SK-N-SH (cell line): ENCODE measurements around the gene RGS7. TPM values are rescaled to one million over a fixed set of nuclear protein-coding genes. Genes with fewer than 3 reads are reported as not detected.

Experiments
- CTCF ChIA-PET: fragments of 300-600, 350-600 bp; formaldehyde crosslinking; extraction: SDS; loops from one replicate; lab custom pipeline; 2021; lab: Yijun Ruan, JAX
- POLR2A ChIA-PET: fragments of 350-600 bp; sonication (Branson Sonifier 250); formaldehyde crosslinking; extraction: SDS; loops from one replicate; lab custom pipeline; 2020; ENCODE audit warnings: antibody characterized with exemption, inconsistent platforms; lab: Yijun Ruan, JAX
- DNase-seq: peaks from one replicate; pipeline ENCODE4 v3.0.0; 2012
- H2AFZ ChIP-seq: fragments of 200-600 bp; sonication (generic); 2 replicates; pipeline ENCODE4 v1.8.1; 2016; ENCODE audit warnings: antibody characterized with exemption, mild to moderate bottlenecking, low read depth
- H3F3A ChIP-seq: fragments of 200-600 bp; sonication (generic); replicated peaks from 2 replicates; pipeline ENCODE3; 2016; ENCODE audit warnings: antibody characterized with exemption, mild to moderate bottlenecking; ENCODE audit not compliant: insufficient read depth
- H3K27ac ChIP-seq, 2 experiments: fragments of 200-500 bp in 1 of 2; fragments of 200-600 bp in 1 of 2; sonication (Bioruptor generic) in 1 of 2; sonication (generic), shearing (Covaris generic) in 1 of 2; 2 replicates each; pipeline versions ENCODE4 v1.5.1 to v1.6.1; 2014 to 2016; ENCODE audit warnings: low read depth in 2 of 2, inconsistent platforms in 1 of 2, low read length in 1 of 2, mild to moderate bottlenecking in 1 of 2, mixed read lengths in 1 of 2
- H3K27me3 ChIP-seq: fragments of 200-600 bp; sonication (generic), shearing (Covaris generic); 2 replicates; pipeline ENCODE4 v1.6.1; 2016; ENCODE audit warnings: mixed run types; ENCODE audit not compliant: insufficient read depth
- H3K36me3 ChIP-seq, 2 experiments: fragments of 200-500 bp in 1 of 2; fragments of 200-600 bp in 1 of 2; sonication (Bioruptor generic) in 1 of 2; sonication (generic) in 1 of 2; replicated peaks in 1 of 2; 2 replicates each; pipeline versions ENCODE3 to v1.5.1; 2014 to 2016; ENCODE audit warnings: low read length in 1 of 2, mild to moderate bottlenecking in 1 of 2; ENCODE audit not compliant: insufficient read depth in 2 of 2, control insufficient read depth in 1 of 2
- H3K4me1 ChIP-seq, 2 experiments: fragments of 200-500 bp in 1 of 2; fragments of 200-600 bp in 1 of 2; sonication (Bioruptor generic) in 1 of 2; sonication (generic), shearing (Covaris generic) in 1 of 2; 2 replicates each; pipeline versions ENCODE4 v1.5.1 to v1.6.1; 2014 to 2016; ENCODE audit warnings: low read depth in 1 of 2, low read length in 1 of 2, mixed run types in 1 of 2; ENCODE audit not compliant: insufficient read depth in 2 of 2, control insufficient read depth in 1 of 2
- H3K4me2 ChIP-seq: fragments of 200-600 bp; sonication (generic), shearing (Covaris generic); 2 replicates; pipeline ENCODE4 v1.6.1; 2017; ENCODE audit warnings: mixed run types
- H3K4me3 ChIP-seq, 2 experiments: fragments of 200-500 bp in 1 of 2; fragments of 200-600 bp in 1 of 2; sonication (Bioruptor generic) in 1 of 2; sonication (generic), shearing (Covaris generic) in 1 of 2; 2 replicates each; pipeline versions ENCODE4 v1.5.1 to v1.8.1; 2014 to 2016; ENCODE audit warnings: low read depth in 2 of 2, inconsistent platforms in 1 of 2, low read length in 1 of 2, mild to moderate bottlenecking in 1 of 2, mixed read lengths in 1 of 2, moderate library complexity in 1 of 2
- H3K79me2 ChIP-seq: fragments of 200-600 bp; sonication (generic); 2 replicates; pipeline ENCODE4 v1.8.1; 2017; ENCODE audit warnings: mild to moderate bottlenecking; ENCODE audit not compliant: insufficient read depth
- H3K9ac ChIP-seq: fragments of 200-600 bp; sonication (generic); 2 replicates; pipeline ENCODE4 v1.6.1; 2017; ENCODE audit warnings: mixed run types
- H3K9me2 ChIP-seq: fragments of 200-600 bp; sonication (generic); 2 replicates; pipeline ENCODE4 v1.6.1; 2017; ENCODE audit warnings: mixed run types
- H3K9me3 ChIP-seq: fragments of 200-600 bp; sonication (generic); 2 replicates; pipeline ENCODE4 v1.6.1; 2017; ENCODE audit warnings: mixed run types, mild to moderate bottlenecking, moderate library complexity
- H4K20me1 ChIP-seq: fragments of 200-600 bp; sonication (generic); 2 replicates; pipeline ENCODE4 v1.6.1; 2017; ENCODE audit warnings: mild to moderate bottlenecking, mixed run types; ENCODE audit not compliant: insufficient read depth
- ELF1 ChIP-seq: IDR thresholded peaks from 2 replicates; pipeline ENCODE4 v1.4.0; 2012
- EZH2phosphoT487 ChIP-seq: fragments of 200-600 bp; sonication (generic); IDR thresholded peaks from 2 replicates; pipeline ENCODE4 v1.6.1; 2017; ENCODE audit warnings: low read depth, mixed run types, mild to moderate bottlenecking, antibody characterized with exemption, moderate library complexity, borderline replicate concordance
- FOXJ3 ChIP-seq: sonication (generic); formaldehyde crosslinking; IDR thresholded peaks from 2 replicates; pipeline ENCODE4 v1.5.1; 2020; ENCODE audit warnings: mild to moderate bottlenecking, missing genetic modification reagents
- FOXM1 ChIP-seq: IDR thresholded peaks from 2 replicates; pipeline ENCODE4 v1.4.0; 2012; ENCODE audit warnings: low read depth, mild to moderate bottlenecking
- GATA2 ChIP-seq: sonication (generic); formaldehyde crosslinking; IDR thresholded peaks from 2 replicates; pipeline ENCODE4 v1.5.0; 2020; ENCODE audit warnings: mild to moderate bottlenecking, missing genetic modification reagents
- JUND ChIP-seq: IDR thresholded peaks from 2 replicates; pipeline ENCODE4 v1.4.0; 2012
- MEF2A ChIP-seq: IDR thresholded peaks from 2 replicates; pipeline ENCODE4 v1.4.0; 2012; ENCODE audit warnings: low read depth, borderline replicate concordance
- NFIC ChIP-seq: IDR thresholded peaks from 2 replicates; pipeline ENCODE4 v1.4.0; 2012; ENCODE audit warnings: borderline replicate concordance
- POLR2AphosphoS5 ChIP-seq: IDR thresholded peaks from 2 replicates; pipeline ENCODE4 v1.6.1; 2012; ENCODE audit warnings: low read depth, low read length
- RAD21 ChIP-seq: IDR thresholded peaks from 2 replicates; pipeline ENCODE4 v1.6.1; 2012; ENCODE audit warnings: mild to moderate bottlenecking, low read length
- RCOR1 ChIP-seq: fragments of 150-350 bp; IDR thresholded peaks from 2 replicates; pipeline ENCODE4 v1.6.1; 2017; ENCODE audit warnings: antibody characterized with exemption, low read length
- RXRA ChIP-seq: IDR thresholded peaks from 2 replicates; pipeline ENCODE4 v1.4.0; 2012; ENCODE audit warnings: low read depth, mild to moderate bottlenecking, borderline replicate concordance
- YY1 ChIP-seq: IDR thresholded peaks from 2 replicates; pipeline ENCODE4 v1.4.0; 2012; ENCODE audit warnings: low read depth, mild to moderate bottlenecking
- WGBS: methylation state at CpG from one replicate; pipeline ENCODE4 v1.1.6; 2017; ENCODE audit warnings: low lambda C conversion rate; 5-methylcytosine and 5-hydroxymethylcytosine counted together
- polyA plus RNA-seq, 3 experiments: library from polyadenylated mRNA; depleted of rRNA; stranded (reverse); fragments of >200 nt; gene quantifications; 2 replicates each; pipeline ENCODE4 v1.2.3, GENCODE V29; 2012
- TF ChIP-seq, protein P1 (sequence below): IDR thresholded peaks from 2 replicates; pipeline ENCODE4 v1.6.1; 2012; ENCODE audit warnings: mild to moderate bottlenecking, low read depth, low read length, moderate library complexity
- TF ChIP-seq, protein P2 (sequence below): IDR thresholded peaks from 2 replicates; pipeline ENCODE4 v1.4.0; 2012; ENCODE audit warnings: low read depth, borderline replicate concordance

The RGS7 gene
- polyA plus RNA-seq, 1 of the 3 experiments (the other 2 are of a cell fraction): 0.36 TPM

DNA sequence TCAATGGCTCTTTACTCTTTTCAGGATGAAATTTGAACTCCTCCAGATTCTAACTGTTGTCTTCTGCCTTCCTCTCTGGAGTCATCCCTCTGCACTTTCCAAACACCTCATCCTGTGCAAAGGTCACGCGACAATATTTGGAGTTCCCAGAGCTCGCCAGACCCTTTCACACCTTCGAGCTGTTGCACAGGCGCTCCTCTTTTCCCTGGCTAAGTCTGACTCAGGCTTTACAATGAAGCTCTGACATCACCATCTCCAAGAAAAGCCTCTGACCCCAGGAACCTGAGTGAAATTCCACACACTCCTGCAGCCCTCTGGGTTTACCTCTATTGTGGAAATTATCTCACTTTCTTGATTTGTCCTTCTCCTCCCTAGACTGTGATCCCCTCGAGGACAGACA, 270.3 kb downstream of the RGS7 start:
- Histone ChIP-seq H3K4me1 (no peaks in the 10 kb centered on the region), H3F3A (no peaks in the 10 kb centered on the region), H3K36me3 (no peaks in the 10 kb centered on the region), H2AFZ (no peak overlapping the region), H3K79me2 (no peaks in the 10 kb centered on the region; the same call in 1 of the 2 replicates), H3K4me3 (no peak overlapping the region), H3K9me3 (no peaks in the 10 kb centered on the region), H3K9me2 (no peaks in the 10 kb centered on the region), H3K27ac (no peak overlapping the region), H3K27me3 (no peaks in the 10 kb centered on the region), H3K9ac (no peak overlapping the region), H3K4me2 (no peak overlapping the region), H4K20me1 (no peaks in the 10 kb centered on the region)
- POLR2A ChIA-PET: no interaction called here
- no peak for TF ChIP-seq MEF2A
- no peak for TF ChIP-seq NFIC
- no peak for TF ChIP-seq YY1
- TF ChIP-seq RXRA: no peak
- TF ChIP-seq RAD21: no peak
- no peak for TF ChIP-seq GATA2 (CRISPR knock-in tag)
- TF ChIP-seq, protein P1, sequence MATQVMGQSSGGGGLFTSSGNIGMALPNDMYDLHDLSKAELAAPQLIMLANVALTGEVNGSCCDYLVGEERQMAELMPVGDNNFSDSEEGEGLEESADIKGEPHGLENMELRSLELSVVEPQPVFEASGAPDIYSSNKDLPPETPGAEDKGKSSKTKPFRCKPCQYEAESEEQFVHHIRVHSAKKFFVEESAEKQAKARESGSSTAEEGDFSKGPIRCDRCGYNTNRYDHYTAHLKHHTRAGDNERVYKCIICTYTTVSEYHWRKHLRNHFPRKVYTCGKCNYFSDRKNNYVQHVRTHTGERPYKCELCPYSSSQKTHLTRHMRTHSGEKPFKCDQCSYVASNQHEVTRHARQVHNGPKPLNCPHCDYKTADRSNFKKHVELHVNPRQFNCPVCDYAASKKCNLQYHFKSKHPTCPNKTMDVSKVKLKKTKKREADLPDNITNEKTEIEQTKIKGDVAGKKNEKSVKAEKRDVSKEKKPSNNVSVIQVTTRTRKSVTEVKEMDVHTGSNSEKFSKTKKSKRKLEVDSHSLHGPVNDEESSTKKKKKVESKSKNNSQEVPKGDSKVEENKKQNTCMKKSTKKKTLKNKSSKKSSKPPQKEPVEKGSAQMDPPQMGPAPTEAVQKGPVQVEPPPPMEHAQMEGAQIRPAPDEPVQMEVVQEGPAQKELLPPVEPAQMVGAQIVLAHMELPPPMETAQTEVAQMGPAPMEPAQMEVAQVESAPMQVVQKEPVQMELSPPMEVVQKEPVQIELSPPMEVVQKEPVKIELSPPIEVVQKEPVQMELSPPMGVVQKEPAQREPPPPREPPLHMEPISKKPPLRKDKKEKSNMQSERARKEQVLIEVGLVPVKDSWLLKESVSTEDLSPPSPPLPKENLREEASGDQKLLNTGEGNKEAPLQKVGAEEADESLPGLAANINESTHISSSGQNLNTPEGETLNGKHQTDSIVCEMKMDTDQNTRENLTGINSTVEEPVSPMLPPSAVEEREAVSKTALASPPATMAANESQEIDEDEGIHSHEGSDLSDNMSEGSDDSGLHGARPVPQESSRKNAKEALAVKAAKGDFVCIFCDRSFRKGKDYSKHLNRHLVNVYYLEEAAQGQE: no peak
- TF ChIP-seq EZH2phosphoT487: no peak
- CTCF ChIA-PET: interaction anchor here (0.9 kb wide), 1 partner anchor 14 kb away, joined by 3 read pairs; no protein-coding TSS in a partner anchor
- DNase-seq: no peak
- 51% methylated on average over 6 of the region's 6 CpGs for WGBS

DNA sequence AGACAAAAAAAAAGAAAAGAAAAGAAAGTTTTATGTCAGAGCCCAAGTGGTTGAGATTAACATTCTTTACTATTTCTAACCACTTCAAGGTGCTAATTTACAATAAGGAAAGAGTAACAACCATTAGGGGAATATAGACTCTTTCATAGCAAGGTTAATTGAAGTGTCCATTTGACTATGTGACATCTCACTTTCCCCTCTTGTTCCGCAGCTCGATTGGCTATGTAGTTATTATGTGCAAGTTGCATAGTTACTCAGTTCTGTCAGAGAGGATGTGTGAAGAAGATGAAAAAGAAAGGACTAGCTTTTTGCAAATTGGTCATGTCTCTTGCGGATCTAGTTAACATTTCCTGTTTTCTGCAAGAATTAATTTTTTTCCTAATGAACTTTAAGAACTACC, 273.7 kb downstream of the RGS7 start:
- no peaks in the 10 kb centered on the region for H3K9me2 ChIP-seq
- no peak overlapping the region for H3K4me3 ChIP-seq
- no peaks in the 10 kb centered on the region for H3K9me3 ChIP-seq
- no peak for TF ChIP-seq RXRA
- no peak for TF ChIP-seq POLR2AphosphoS5
- no peak for TF ChIP-seq FOXJ3 (CRISPR knock-in tag)
- TF ChIP-seq GATA2 (CRISPR knock-in tag): no peak
- TF ChIP-seq FOXM1: no peak
- no peak for TF ChIP-seq JUND
- no peak for TF ChIP-seq MEF2A
- TF ChIP-seq RCOR1: no peak
- TF ChIP-seq, protein P2, sequence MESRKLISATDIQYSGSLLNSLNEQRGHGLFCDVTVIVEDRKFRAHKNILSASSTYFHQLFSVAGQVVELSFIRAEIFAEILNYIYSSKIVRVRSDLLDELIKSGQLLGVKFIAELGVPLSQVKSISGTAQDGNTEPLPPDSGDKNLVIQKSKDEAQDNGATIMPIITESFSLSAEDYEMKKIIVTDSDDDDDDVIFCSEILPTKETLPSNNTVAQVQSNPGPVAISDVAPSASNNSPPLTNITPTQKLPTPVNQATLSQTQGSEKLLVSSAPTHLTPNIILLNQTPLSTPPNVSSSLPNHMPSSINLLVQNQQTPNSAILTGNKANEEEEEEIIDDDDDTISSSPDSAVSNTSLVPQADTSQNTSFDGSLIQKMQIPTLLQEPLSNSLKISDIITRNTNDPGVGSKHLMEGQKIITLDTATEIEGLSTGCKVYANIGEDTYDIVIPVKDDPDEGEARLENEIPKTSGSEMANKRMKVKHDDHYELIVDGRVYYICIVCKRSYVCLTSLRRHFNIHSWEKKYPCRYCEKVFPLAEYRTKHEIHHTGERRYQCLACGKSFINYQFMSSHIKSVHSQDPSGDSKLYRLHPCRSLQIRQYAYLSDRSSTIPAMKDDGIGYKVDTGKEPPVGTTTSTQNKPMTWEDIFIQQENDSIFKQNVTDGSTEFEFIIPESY: no peak
- no peak for TF ChIP-seq ELF1
- no peak overlapping the region for H3K27ac ChIP-seq
- H2AFZ ChIP-seq: no peak overlapping the region
- no peak for DNase-seq
- H3K9ac ChIP-seq: no peak overlapping the region
- ChIA-PET POLR2A (no interaction called here), CTCF (interaction anchor here (1.8 kb wide), 1 partner anchor 18 kb away, joined by 3 read pairs; no protein-coding TSS in a partner anchor)
- no peaks in the 10 kb centered on the region for H4K20me1 ChIP-seq
- no peaks in the 10 kb centered on the region for H3F3A ChIP-seq
- H3K36me3 ChIP-seq: no peaks in the 10 kb centered on the region
- H3K79me2 ChIP-seq: no peaks in the 10 kb centered on the region; the same call in 1 of the 2 replicates
- H3K4me1 ChIP-seq: no peaks in the 10 kb centered on the region
- WGBS: 54% methylated on average over 3 of the region's 3 CpGs
- no peak overlapping the region for H3K4me2 ChIP-seq
- H3K27me3 ChIP-seq: no peaks in the 10 kb centered on the region
